ENCODE measurements around the gene MYG1. TPM values are rescaled to one million over a fixed set of nuclear protein-coding genes. Genes with fewer than 3 reads are reported as not detected.

MYG1 gene
- total and polyA plus RNA-seq, 2 of the 13 experiments (the other 11 are each of a cell fraction or from before 2014, with no cell fraction given): 38.6 to 58.0 TPM

GRCh38 chr12:53267999-53268629, 31.4 kb upstream of the MYG1 start, which contains the start of gene ESPL1 (continued):
- TF ChIP-seq ZNF276 (CRISPR knock-in tag; IDR thresholded peaks at IDR 0.05; ENCODE audit: low read depth): no peak
- no peak for TF ChIP-seq PAWR (CRISPR knock-in tag; IDR thresholded peaks at IDR 0.05; ENCODE audit: borderline replicate concordance)
- no peak for TF ChIP-seq ZBTB40 (IDR thresholded peaks at IDR 0.05)
- peak; percentile 67; the same call in 1 of the 2 replicates for TF ChIP-seq ZBTB40 (CRISPR knock-in tag; IDR thresholded peaks at IDR 0.05)
- peak; percentile 83 for TF ChIP-seq ZFY (CRISPR knock-in tag; IDR thresholded peaks at IDR 0.05)
- TF ChIP-seq NFYC (CRISPR knock-in tag; IDR thresholded peaks at IDR 0.05): peak; percentile 95
- peak; percentile 64; the same call in 1 of the 2 replicates for TF ChIP-seq KDM5B (CRISPR knock-in tag; IDR thresholded peaks at IDR 0.05; ENCODE audit: borderline replicate concordance)
- TF ChIP-seq SSRP1 (CRISPR knock-in tag; IDR thresholded peaks at IDR 0.05): no peak
- no peak for TF ChIP-seq MEIS2 (CRISPR knock-in tag; IDR thresholded peaks at IDR 0.05)
- TF ChIP-seq SOX13 (IDR thresholded peaks at IDR 0.05): no peak
- peak in 1 of 2 experiments; percentile 28; a peak in 1 of 4 replicates for TF ChIP-seq SOX13 (CRISPR knock-in tag; conservative IDR thresholded peaks at IDR 0.05 in 1 of 2, IDR thresholded peaks at IDR 0.05 in 1 of 2)
- no peak for TF ChIP-seq ZNF704 (CRISPR knock-in tag; IDR thresholded peaks at IDR 0.05; ENCODE audit: borderline replicate concordance)
- TF ChIP-seq NFATC3 (CRISPR knock-in tag; IDR thresholded peaks at IDR 0.05): no peak
- TF ChIP-seq ZNF446 (CRISPR knock-in tag; IDR thresholded peaks at IDR 0.05): no peak
- no peak for TF ChIP-seq ZBTB3 (CRISPR knock-in tag; IDR thresholded peaks at IDR 0.05; ENCODE audit: borderline replicate concordance, low read depth)
- TF ChIP-seq POLR2G (IDR thresholded peaks at IDR 0.05; ENCODE audit: low read depth, low read length): peak; percentile 55
- no peak for TF ChIP-seq ZBTB42 (CRISPR knock-in tag; IDR thresholded peaks at IDR 0.05)
- no peak for TF ChIP-seq NR2F6 (IDR thresholded peaks at IDR 0.05)
- no peak for TF ChIP-seq NR2F6 (CRISPR knock-in tag; IDR thresholded peaks at IDR 0.05)

All from HepG2 (cell line).